DMS153 (cell line): ENCODE measurements around the gene GTPBP6.
"Not testable (repeated sequence)": the region's sequence is repeated elsewhere in the genome, so short reads cannot be mapped to it uniquely, and the experiment has no call there.

Experiments used
- DNase-seq: peaks from one replicate; lab custom pipeline; 2025; lab: John Stamatoyannopoulos, UW

Gene GTPBP6

DNA sequence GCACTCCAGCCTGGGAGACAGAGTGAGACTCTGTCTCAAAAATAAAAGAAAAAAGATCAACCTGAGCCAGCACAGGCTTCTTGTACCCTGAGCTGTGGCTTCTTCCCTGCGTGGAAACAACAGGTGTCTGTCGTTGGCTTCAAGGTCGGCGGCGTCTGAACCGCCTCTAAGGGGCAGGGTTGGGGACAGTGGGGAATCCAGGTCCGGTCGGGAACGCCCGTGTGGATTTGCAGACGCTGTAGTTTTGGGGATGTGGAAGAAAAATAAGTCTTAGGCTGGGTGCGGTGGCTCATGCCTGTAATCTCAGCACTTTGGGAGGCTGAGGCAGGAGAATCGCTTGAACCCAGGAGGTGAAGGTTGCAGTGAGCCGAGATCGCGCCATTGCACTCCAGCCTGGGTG lies 54.6 kb downstream of the GTPBP6 start:
- not testable (repeated sequence) for DNase-seq

DNA sequence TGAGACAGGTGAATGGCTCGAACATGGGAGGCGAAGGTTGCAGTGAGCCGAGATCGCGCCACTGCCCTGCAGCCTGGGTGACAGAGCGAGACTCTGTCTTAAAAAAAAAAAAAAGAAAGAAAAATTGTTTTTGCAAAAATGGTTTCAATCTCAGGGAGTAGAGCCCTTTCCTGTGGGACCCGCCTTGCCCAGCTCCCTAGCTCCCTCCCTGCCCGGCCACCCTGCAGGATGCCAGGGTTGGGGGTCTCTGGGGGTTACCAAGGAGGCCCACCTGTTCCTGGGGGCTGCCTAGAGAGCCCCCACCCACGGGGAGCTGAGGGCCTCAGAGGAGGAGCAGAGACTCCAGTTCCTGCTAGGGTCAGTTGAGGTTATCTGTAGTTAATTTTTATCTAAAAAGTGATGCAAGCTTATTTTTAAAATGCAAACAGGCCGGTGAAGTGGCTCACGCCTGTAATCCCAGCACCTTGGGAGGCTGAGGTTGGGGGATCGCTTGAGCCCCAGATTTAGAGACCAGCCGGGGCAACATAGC lies 56.2 kb downstream of the GTPBP6 start:
- no peak for DNase-seq

GRCh38 chrX:261919-262352 lies 56.7 kb downstream of the GTPBP6 start:
- no peak for DNase-seq

DNA sequence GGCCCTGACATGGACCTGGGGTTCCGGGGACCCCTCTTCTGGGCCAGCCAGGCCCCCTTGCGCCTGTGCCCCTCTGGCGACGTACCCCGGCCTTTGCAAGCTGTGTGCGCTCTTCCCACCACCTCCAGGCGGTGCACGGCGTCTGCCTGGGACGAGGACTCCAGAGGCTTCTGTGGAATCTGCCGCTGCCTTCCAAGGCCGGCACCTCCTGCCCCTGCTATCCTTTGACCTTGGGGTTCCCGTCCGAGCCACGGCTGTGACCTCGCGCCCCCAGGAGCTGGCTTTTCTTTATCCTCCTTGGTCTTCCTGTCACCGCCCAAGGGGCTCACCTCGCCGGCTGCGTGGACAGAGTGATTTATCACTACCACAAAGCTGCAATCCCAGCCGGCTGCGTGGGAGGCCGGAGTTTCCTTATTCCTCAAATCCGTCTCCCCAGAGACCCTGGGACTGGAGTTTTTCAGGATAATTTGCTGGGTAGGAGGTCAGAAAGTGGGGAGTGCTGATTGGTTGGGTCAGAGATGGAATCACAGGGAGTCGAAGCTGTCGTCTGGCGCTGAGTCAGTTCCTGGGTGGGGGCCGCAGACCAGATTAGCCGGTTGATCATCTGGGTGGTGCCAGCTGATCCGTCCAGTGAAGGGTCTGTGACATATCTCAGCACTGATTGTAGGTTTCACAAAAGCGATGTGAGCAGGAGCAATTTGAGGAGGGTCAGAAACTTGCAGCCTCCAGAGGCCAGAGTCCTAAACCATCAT lies 57.3 kb downstream of the GTPBP6 start:
- no peak for DNase-seq

GRCh38 chrX:259692-260355 lies 58.8 kb downstream of the GTPBP6 start:
- no peak for DNase-seq

DNA sequence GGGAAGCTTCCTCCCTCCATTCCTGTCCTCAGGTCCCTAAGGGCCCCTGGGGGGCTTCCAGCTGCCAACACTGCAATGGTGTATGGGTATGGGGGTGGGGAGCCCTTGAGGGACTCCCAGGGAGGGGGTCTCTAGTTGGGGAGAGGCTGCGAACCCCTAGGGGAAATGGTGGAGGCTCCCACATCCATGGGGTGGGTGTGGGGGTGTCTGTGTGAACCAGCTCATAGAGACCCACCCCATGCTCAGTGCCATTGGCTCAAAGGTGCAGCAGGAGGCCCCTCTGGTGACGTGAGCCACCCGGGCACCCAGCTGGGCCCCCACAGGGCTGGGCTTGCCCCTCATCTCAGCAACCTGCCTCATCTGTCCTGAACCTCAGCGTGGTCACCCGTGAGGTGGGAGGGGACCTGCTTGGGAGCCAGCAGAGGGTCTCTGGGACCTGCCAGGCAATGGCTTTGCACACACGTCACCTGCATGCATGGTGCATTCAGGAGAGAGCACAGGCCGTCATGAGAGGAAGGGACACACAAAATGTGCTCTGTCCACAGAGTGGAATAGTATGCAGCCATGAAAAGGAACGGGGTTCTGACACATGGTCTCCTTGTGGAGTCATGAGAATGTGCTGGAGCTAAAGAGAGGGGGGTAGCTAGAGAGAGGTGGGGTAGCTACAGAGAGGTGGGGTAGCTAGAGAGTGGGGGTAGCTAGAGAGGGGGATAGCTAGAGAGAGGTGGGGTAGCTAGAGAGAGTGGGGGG lies 60.1 kb downstream of the GTPBP6 start:
- DNase-seq = no peak

DNA sequence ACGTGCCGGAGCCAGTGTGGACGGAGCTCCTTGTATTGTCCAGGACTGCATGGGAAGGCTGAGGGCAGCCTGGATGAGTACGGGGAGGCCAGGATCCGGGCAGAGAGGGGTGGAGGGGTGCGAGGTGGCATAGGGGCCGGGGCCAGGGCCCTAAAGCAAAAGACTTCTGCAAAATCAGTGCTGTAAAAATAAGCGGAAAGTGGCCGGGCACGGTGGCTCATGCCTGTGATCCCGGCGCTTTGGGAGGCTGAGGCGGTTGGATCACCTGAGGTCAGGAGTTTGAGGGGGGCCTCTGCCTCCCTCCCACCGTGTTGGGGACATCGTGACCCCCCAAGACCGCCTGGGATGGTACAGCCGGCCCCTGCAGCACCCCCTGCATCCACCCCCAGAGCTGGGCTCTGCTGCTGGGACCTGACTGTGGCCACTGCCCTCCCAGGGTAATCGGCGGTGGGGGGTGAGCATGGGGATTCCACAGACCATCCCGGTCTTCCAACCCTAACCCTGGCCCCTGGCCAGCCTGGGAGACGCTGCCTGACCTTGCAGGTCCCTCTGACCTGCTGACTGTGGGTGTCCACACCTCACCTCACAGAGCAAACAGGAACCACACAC lies 60.8 kb downstream of the GTPBP6 start:
- no peak for DNase-seq

DNA sequence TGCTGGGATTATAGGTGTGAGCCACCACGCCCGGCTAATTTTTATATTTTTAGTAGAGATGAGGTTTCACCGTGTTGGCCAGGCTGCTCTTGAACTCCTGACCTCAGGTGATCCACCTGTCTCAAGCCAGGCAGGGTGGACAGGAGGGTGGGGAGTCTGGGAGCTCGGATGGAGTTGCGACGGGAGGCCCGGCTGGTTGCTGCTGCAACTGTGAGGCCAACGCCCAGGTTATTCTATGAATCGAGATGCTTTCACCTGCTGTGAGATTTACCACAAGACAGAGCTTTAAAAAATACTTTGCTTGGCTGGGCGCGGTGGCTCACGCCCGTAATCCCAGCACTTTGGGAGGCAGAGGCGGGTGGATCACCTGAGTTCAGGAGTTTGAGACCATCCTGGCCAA lies 61.5 kb downstream of the GTPBP6 start:
- not testable (repeated sequence) for DNase-seq

DNA sequence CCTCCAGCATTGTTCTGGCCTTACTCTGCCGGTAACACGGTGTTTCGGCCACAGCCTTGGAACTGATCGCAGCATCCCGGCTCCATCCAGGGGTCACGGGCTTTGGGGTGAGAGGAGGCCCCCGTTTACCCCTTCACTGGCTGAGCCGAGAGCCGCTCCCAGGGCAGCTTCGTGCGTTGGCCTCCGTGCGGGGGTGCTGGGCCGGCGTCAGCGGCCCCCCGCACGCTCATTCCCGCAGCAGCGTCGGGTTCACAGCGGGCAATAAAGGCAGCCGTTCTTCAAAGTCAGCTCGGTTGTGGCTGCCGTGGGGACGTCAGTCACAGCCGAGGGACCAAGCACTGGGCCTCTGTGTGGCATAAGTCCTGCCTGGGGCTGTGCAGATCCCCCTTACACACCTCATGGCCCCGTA lies 62.7 kb downstream of the GTPBP6 start:
- DNase-seq = no peak
